C4-2B (cell line): ENCODE results near the gene DCLK1.

Source experiments
- CTCF ChIP-seq: fragments of 450-650 bp; conservative IDR thresholded peaks from 2 replicates; pipeline ENCODE4 v1.5.1; 2017; ENCODE audit warnings: mild to moderate bottlenecking
- ZFX ChIP-seq: fragments of 450-650 bp; IDR thresholded peaks from 2 replicates; pipeline ENCODE4 v1.6.1; 2017

GRCh38 chr13:35785576-35786303 is 345.4 kb downstream of the DCLK1 start:
- TF ChIP-seq CTCF (no peak), ZFX (no peak)
